Measurements from ENCODE around the gene LRRC4C.

- no peak for TF ChIP-seq CREB1 (CRISPR knock-in tag; IDR thresholded peaks at IDR 0.05; ENCODE audit: low read depth)
- no peak for TF ChIP-seq CTCF (conservative IDR thresholded peaks at IDR 0.05; ENCODE audit: low read depth in 2 of 2)
- TF ChIP-seq POLR2AphosphoS5 (IDR thresholded peaks at IDR 0.05; ENCODE audit: low read depth): no peak
- no peak for TF ChIP-seq ZNF331 (CRISPR knock-in tag; IDR thresholded peaks at IDR 0.05; ENCODE audit: low read depth)
- TF ChIP-seq EZH2 (IDR thresholded peaks at IDR 0.05; ENCODE audit: low read depth, unreplicated experiment): no peak
- no peak for TF ChIP-seq EZH2phosphoT487 (IDR thresholded peaks at IDR 0.05; ENCODE audit: unreplicated experiment)
- TF ChIP-seq, protein P1, sequence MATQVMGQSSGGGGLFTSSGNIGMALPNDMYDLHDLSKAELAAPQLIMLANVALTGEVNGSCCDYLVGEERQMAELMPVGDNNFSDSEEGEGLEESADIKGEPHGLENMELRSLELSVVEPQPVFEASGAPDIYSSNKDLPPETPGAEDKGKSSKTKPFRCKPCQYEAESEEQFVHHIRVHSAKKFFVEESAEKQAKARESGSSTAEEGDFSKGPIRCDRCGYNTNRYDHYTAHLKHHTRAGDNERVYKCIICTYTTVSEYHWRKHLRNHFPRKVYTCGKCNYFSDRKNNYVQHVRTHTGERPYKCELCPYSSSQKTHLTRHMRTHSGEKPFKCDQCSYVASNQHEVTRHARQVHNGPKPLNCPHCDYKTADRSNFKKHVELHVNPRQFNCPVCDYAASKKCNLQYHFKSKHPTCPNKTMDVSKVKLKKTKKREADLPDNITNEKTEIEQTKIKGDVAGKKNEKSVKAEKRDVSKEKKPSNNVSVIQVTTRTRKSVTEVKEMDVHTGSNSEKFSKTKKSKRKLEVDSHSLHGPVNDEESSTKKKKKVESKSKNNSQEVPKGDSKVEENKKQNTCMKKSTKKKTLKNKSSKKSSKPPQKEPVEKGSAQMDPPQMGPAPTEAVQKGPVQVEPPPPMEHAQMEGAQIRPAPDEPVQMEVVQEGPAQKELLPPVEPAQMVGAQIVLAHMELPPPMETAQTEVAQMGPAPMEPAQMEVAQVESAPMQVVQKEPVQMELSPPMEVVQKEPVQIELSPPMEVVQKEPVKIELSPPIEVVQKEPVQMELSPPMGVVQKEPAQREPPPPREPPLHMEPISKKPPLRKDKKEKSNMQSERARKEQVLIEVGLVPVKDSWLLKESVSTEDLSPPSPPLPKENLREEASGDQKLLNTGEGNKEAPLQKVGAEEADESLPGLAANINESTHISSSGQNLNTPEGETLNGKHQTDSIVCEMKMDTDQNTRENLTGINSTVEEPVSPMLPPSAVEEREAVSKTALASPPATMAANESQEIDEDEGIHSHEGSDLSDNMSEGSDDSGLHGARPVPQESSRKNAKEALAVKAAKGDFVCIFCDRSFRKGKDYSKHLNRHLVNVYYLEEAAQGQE (IDR thresholded peaks at IDR 0.05; ENCODE audit: unreplicated experiment): no peak
- no peak for TF ChIP-seq JUNB (IDR thresholded peaks at IDR 0.05; ENCODE audit: unreplicated experiment)
- no peak for TF ChIP-seq ZNF114 (CRISPR knock-in tag; IDR thresholded peaks at IDR 0.05)
- no peak for TF ChIP-seq STAT1 (IDR thresholded peaks at IDR 0.05; ENCODE audit: unreplicated experiment)
These were observed 1230.8 kb downstream of the LRRC4C start for GRCh38 chr11:40228662-40229061.

Measured in GM23338 (cell line).